HG02840 (cell line): ENCODE results near the gene COL23A1.

Source experiments
- ATAC-seq: cut with Tn5 transposase; IDR thresholded peaks from one replicate; pipeline ENCODE4 v1.9.1; 2021; ENCODE audit warnings: mild to moderate bottlenecking, moderate library complexity, moderate number of reproducible peaks; ENCODE audit not compliant: unreplicated experiment, low FRiP score

The COL23A1 gene

GRCh38 chr5:178228609-178229008 lies 361.6 kb downstream of the COL23A1 start:
- no peak for ATAC-seq

- no peak for ATAC-seq
These were observed 362.3 kb downstream of the COL23A1 start for GRCh38 chr5:178227929-178228328.

- no peak for ATAC-seq
These were observed 363.0 kb downstream of the COL23A1 start for GRCh38 chr5:178227138-178227659.

- ATAC-seq: no peak
These were observed 365.0 kb downstream of the COL23A1 start for GRCh38 chr5:178225174-178225573.

GRCh38 chr5:178224403-178224802 lies 365.8 kb downstream of the COL23A1 start:
- ATAC-seq: no peak

GRCh38 chr5:178223828-178224335 lies 366.3 kb downstream of the COL23A1 start:
- no peak for ATAC-seq

- ATAC-seq: no peak
These were observed 366.9 kb downstream of the COL23A1 start for GRCh38 chr5:178223196-178223773.

- ATAC-seq: no peak
These were observed 367.9 kb downstream of the COL23A1 start for GRCh38 chr5:178222292-178222691.

- ATAC-seq: no peak
These were observed 368.3 kb downstream of the COL23A1 start for GRCh38 chr5:178221853-178222252.

- ATAC-seq: no peak
These were observed 368.9 kb downstream of the COL23A1 start for GRCh38 chr5:178221282-178221681.

GRCh38 chr5:178218827-178219226 lies 371.4 kb downstream of the COL23A1 start:
- ATAC-seq: no peak

- ATAC-seq: no peak
These were observed 371.9 kb downstream of the COL23A1 start for GRCh38 chr5:178218237-178218776.

GRCh38 chr5:178216779-178217178 lies 373.4 kb downstream of the COL23A1 start:
- ATAC-seq: no peak

GRCh38 chr5:178216088-178216534 lies 374.1 kb downstream of the COL23A1 start:
- ATAC-seq: no peak

- no peak for ATAC-seq
These were observed 374.8 kb downstream of the COL23A1 start for GRCh38 chr5:178215280-178216002.

GRCh38 chr5:178214160-178214803 lies 375.9 kb downstream of the COL23A1 start:
- no peak for ATAC-seq

GRCh38 chr5:178213748-178214151 lies 376.4 kb downstream of the COL23A1 start:
- no peak for ATAC-seq

GRCh38 chr5:178213003-178213461 lies 377.2 kb downstream of the COL23A1 start:
- no peak for ATAC-seq

- ATAC-seq: no peak
These were observed 377.8 kb downstream of the COL23A1 start for GRCh38 chr5:178212241-178213002.
